Thyroid gland (tissue), 4 donors: ENCODE results near the gene PTPN23. TPM values are rescaled to one million over a fixed set of nuclear protein-coding genes. Genes with fewer than 3 reads are reported as not detected.
A peak's percentile ranks its signal among the peaks of the same experiment; 100 is the strongest.

ENCODE experiments used
- DNase-seq, 2 donors: peaks; one replicate each; pipeline ENCODE4 v3.0.0-alpha.2; 2019
- H3K27ac ChIP-seq, 3 donors: fragments of 200-600 bp; sonication (generic); 1 replicate in 2 of 3; 2 replicates in 1 of 3; pipeline ENCODE4 v1.5.1; 2016 to 2019; ENCODE audit warnings: mild to moderate bottlenecking in 1 of 3, moderate library complexity in 1 of 3
- H3K27me3 ChIP-seq: fragments of 200-600 bp; sonication (generic); one replicate; pipeline ENCODE4 v1.5.1; 2019
- H3K36me3 ChIP-seq, 2 donors: fragments of 200-600 bp; sonication (generic); one replicate each; pipeline ENCODE4 v1.5.1; 2016 to 2019
- H3K4me1 ChIP-seq, 2 donors: fragments of 200-600 bp; sonication (generic); one replicate each; pipeline ENCODE4 v1.5.1; 2017 to 2019
- H3K4me3 ChIP-seq, 3 donors: fragments of 200-600 bp; sonication (generic); replicated peaks in 1 of 3; 1 replicate in 2 of 3; 2 replicates in 1 of 3; pipeline ENCODE4 v1.5.1; 2016; ENCODE audit warnings: mild to moderate bottlenecking in 1 of 3
- H3K9me3 ChIP-seq: fragments of 200-600 bp; sonication (generic); one replicate; pipeline ENCODE4 v1.5.1; 2017
- CTCF ChIP-seq, 6 experiments: fragments of 200-600 bp in 3 of 6; fragments of 450-650 bp in 3 of 6; sonication (generic) in 3 of 6; IDR thresholded peaks; one replicate each; pipeline ENCODE4 v1.5.1; 2016 to 2019; ENCODE audit warnings: antibody characterized with exemption in 6 of 6, mild to moderate bottlenecking in 2 of 6, inconsistent platforms in 1 of 6, moderate library complexity in 1 of 6
- POLR2A ChIP-seq, 2 donors: fragments of 450-650 bp; IDR thresholded peaks; one replicate each; pipeline ENCODE4 v1.6.1; 2017; ENCODE audit warnings: antibody characterized with exemption in 2 of 2, mild to moderate bottlenecking in 2 of 2, moderate library complexity in 1 of 2
- WGBS, 2 donors: methylation state at CpG; one replicate each; pipeline ENCODE4 v1.1.5; 2017; 5-methylcytosine and 5-hydroxymethylcytosine counted together
- intact Hi-C: fragments of 100-400 bp; cut with DNase I; formaldehyde crosslinking; loops from one replicate; pipeline ENCODE4 v1.15.1; 2023
- total RNA-seq, 4 donors: library from RNA; depleted of rRNA; stranded (reverse); fragments of >200 nt; gene quantifications; one replicate each; pipeline ENCODE4 v1.2.3, GENCODE V29; 2016

Gene PTPN23
- total RNA-seq, 4 donors from 2014 or later: 20.2 to 40.1 (median 32.1) TPM

GRCh38 chr3:47419083-47420043 is 38.5 kb downstream of the PTPN23 start:
- Histone ChIP-seq H3K27me3 (no peaks in the 10 kb centered on the region), H3K27ac (no peak overlapping the region), H3K9me3 (no peaks in the 10 kb centered on the region), H3K36me3 (peaks cover 14 to 34% of the 10 kb centered on the region in 2 donors), H3K4me3 (no peak overlapping the region), H3K4me1 (peaks cover 13% of the 10 kb centered on the region in 2 donors)
- DNase-seq: no peak
- WGBS, 2 donors: 86 to 87% methylated on average over 6 to 9 of the region's 17 CpGs
- intact Hi-C loops: loop anchor here (2.0 to 5.0 kb wide), 2 partner anchors 57 to 98 kb away; no protein-coding TSS in a partner anchor
- TF ChIP-seq CTCF (IDR thresholded peaks at IDR 0.05) (no peak), POLR2A (IDR thresholded peaks at IDR 0.05) (no peak)

- Histone ChIP-seq H3K9me3 (no peaks in the 10 kb centered on the region), H3K4me1 (peaks cover 13% of the 10 kb centered on the region in 2 donors)
- DNase-seq: no peak
Observed at GRCh38 chr3:47420044-47420430, 39.2 kb downstream of the PTPN23 start.

GRCh38 chr3:47420511-47421484 is 40.0 kb downstream of the PTPN23 start:
- peaks cover 19 to 28% of the 10 kb centered on the region in 2 donors for H3K36me3 ChIP-seq
- peaks cover 13% of the 10 kb centered on the region in 2 donors for H3K4me1 ChIP-seq
- no peak overlapping the region for H3K4me3 ChIP-seq
- H3K27ac ChIP-seq: peak overlapping the region; percentile 28 to 74 (median 57)
- peak; percentile 87 to 89 for DNase-seq
- TF ChIP-seq CTCF (IDR thresholded peaks at IDR 0.05): peak; percentile 69 to 93 (median 88)
- TF ChIP-seq POLR2A (IDR thresholded peaks at IDR 0.05): no peak
- intact Hi-C loops: loop anchor here (2.0 to 5.0 kb wide), 2 partner anchors 56 to 97 kb away; no protein-coding TSS in a partner anchor
- no peaks in the 10 kb centered on the region for H3K9me3 ChIP-seq
- WGBS, 2 donors: 79 to 84% methylated on average over 20 to 27 of the region's 29 CpGs
- no peaks in the 10 kb centered on the region for H3K27me3 ChIP-seq

More at GRCh38 chr3:47420044-47420430, 39.2 kb downstream of the PTPN23 start:
- Histone ChIP-seq H3K4me3 (no peak overlapping the region), H3K27me3 (no peaks in the 10 kb centered on the region), H3K27ac (no peak overlapping the region), H3K36me3 (peaks cover 19 to 29% of the 10 kb centered on the region in 2 donors)
- WGBS, 2 donors: 83 to 94% methylated on average over 1 to 4 of the region's 5 CpGs
- intact Hi-C loops: loop anchor here (2.0 to 5.0 kb wide), 2 partner anchors 57 to 97 kb away; no protein-coding TSS in a partner anchor
- TF ChIP-seq POLR2A (IDR thresholded peaks at IDR 0.05) (no peak), CTCF (IDR thresholded peaks at IDR 0.05) (no peak)

GRCh38 chr3:47421741-47422649 is 41.2 kb downstream of the PTPN23 start:
- DNase-seq: peak; percentile 57 to 64
- TF ChIP-seq CTCF (IDR thresholded peaks at IDR 0.05) (peak in 1 of 6 experiments; percentile 14), POLR2A (IDR thresholded peaks at IDR 0.05) (no peak)
- Histone ChIP-seq H3K9me3 (no peaks in the 10 kb centered on the region), H3K36me3 (peaks cover 21 to 29% of the 10 kb centered on the region in 2 donors), H3K4me1 (peaks cover 13% of the 10 kb centered on the region in 2 donors), H3K27me3 (no peaks in the 10 kb centered on the region), H3K27ac (peak overlapping the region; percentile 28 to 74 (median 57)), H3K4me3 (no peak overlapping the region)
- WGBS, 2 donors: 80 to 94% methylated on average over 5 to 6 of the region's 13 CpGs
- intact Hi-C loops: loop anchor here (2.0 to 5.0 kb wide), 2 partner anchors 55 to 95 kb away; no protein-coding TSS in a partner anchor
